ENCODE measurements around the gene ELOVL5. TPM values are rescaled to one million over a fixed set of nuclear protein-coding genes. Genes with fewer than 3 reads are reported as not detected.

ELOVL5 gene
- total RNA-seq, 1 experiment from 2014 or later: 82.7 TPM

DNA sequence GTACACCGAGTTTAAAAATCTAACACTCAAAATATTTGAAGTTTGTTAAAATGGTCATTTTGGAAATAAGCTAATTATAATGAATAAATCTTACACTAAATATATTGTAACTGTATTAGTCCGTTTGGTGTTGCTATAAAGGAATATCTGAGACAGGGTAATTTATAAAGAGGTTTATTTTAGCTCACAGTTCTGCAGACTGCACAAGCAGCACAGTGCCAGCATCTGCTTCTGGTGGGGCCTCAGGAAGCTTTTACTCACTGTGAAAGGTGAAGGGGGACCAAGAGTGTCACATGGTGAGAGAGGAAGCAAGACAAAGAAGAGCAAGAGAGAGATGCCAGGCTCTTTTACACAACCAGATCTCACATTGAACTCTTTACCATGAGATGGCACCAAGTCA is 17.1 kb downstream of the ELOVL5 start:
- Histone ChIP-seq H3K36me3 (ENCODE audit: insufficient read depth, low read length) (0 out of 2 replicates have a peak, but pooled peaks cover 11% of the 10 kb centered on the region), H3K9ac (ENCODE audit: low read length) (no peak overlapping the region), H4K20me1 (ENCODE audit: insufficient read depth, low read depth, low read length) (peaks cover 26% of the 10 kb centered on the region; the same call in 1 of the 2 replicates), H3K79me2 (ENCODE audit: low read length) (peaks cover 92% of the 10 kb centered on the region), H3K27me3 (ENCODE audit: low read length) (no peaks in the 10 kb centered on the region), H3K9me3 (ENCODE audit: low read length) (no peaks in the 10 kb centered on the region), H2AFZ (ENCODE audit: low read length) (no peak overlapping the region), H3K4me2 (ENCODE audit: low read depth, low read length, poor library complexity, severe bottlenecking) (no peak overlapping the region), H3K9me2 (replicated peaks; ENCODE audit: insufficient read depth, low read length) (no peaks in the 10 kb centered on the region), H3K4me1 (ENCODE audit: low read length) (peaks cover 41% of the 10 kb centered on the region), H3K4me3 (ENCODE audit: low read length) (no peak overlapping the region), H3K27ac (ENCODE audit: low read length) (no peak overlapping the region)
- no peak for DNase-seq

DNA sequence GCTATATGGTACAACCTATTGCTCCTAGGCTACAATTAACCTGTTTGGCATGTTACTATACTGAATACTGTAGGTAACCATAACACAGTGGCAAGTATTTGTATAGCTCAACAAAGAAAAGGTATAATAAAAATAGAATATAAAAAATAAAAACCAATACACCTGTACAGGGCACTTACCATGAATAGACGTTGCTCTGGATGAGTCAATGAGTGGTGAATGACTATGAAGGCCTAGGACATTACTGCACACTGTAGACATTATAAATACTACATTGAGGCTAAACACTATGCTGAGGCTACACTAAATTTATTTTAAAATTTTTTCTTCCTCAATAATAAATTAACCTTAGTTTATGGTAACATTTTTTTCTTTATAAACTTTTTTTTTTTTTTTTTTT is 18.6 kb downstream of the ELOVL5 start:
- no peak for DNase-seq
- H2AFZ ChIP-seq (ENCODE audit: low read length): no peak overlapping the region
- no peaks in the 10 kb centered on the region for H3K9me3 ChIP-seq (ENCODE audit: low read length)
- H3K27ac ChIP-seq (ENCODE audit: low read length): no peak overlapping the region
- H3K79me2 ChIP-seq (ENCODE audit: low read length): peaks cover 92% of the 10 kb centered on the region
- no peak overlapping the region for H3K4me3 ChIP-seq (ENCODE audit: low read length)
- H3K27me3 ChIP-seq (ENCODE audit: low read length): no peaks in the 10 kb centered on the region
- H3K4me1 ChIP-seq (ENCODE audit: low read length): peaks cover 26% of the 10 kb centered on the region
- H3K4me2 ChIP-seq (ENCODE audit: low read depth, low read length, poor library complexity, severe bottlenecking): no peak overlapping the region
- H3K9me2 ChIP-seq (replicated peaks; ENCODE audit: insufficient read depth, low read length): no peaks in the 10 kb centered on the region
- H3K9ac ChIP-seq (ENCODE audit: low read length): no peak overlapping the region
- H3K36me3 ChIP-seq (ENCODE audit: insufficient read depth, low read length): 0 out of 2 replicates have a peak, but pooled peaks cover 11% of the 10 kb centered on the region
- peaks cover 23% of the 10 kb centered on the region; the same call in 1 of the 2 replicates for H4K20me1 ChIP-seq (ENCODE audit: insufficient read depth, low read depth, low read length)

DNA sequence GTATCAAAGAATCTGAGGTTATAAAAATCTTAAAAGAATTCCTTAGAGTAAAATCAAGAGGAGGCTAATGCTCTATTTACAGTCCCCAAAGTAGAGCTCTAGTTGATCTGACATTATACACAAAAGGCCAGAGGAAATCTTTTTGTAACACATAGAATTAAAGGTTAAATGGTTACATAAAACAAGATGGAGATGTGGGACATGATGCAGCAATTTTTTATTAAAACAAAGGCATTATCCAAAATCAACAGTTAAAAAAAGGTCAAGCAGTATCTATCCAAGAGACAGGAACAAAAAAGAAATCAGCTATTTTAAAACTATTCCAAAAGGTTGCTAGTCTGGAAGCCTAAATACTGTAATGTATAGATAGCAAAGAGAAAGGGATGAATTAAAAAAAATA is 20.4 kb downstream of the ELOVL5 start:
- H3K4me2 ChIP-seq (ENCODE audit: low read depth, low read length, poor library complexity, severe bottlenecking): peak overlapping the region; percentile 34

DNA sequence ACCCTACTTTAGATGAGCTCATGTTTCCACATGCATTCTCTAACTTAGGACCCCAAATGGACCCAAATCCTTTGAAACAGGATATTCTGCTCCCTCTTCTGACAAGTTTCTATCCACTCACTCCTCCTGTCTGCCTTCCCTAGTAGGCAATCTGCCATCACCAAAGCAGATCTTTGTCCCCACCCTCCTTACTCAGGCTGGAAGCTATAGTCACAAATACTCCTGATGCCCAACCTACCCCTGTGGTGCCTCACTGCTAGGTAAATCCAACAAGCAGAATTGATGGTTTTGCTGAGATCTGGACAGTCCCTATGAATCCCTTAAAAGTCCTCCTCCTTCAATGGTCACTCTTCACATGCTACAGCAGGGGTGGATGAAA is 21.7 kb downstream of the ELOVL5 start:
- no peak overlapping the region for H3K9ac ChIP-seq (ENCODE audit: low read length)
- H3K9me2 ChIP-seq (replicated peaks; ENCODE audit: insufficient read depth, low read length): no peaks in the 10 kb centered on the region
- peak overlapping the region; percentile 12; the same call in 1 of the 2 replicates for H3K27ac ChIP-seq (ENCODE audit: low read length)
- peaks cover 21% of the 10 kb centered on the region for H3K4me1 ChIP-seq (ENCODE audit: low read length)
- H3K27me3 ChIP-seq (ENCODE audit: low read length): no peaks in the 10 kb centered on the region
- peaks cover 33% of the 10 kb centered on the region; the same call in 1 of the 2 replicates for H4K20me1 ChIP-seq (ENCODE audit: insufficient read depth, low read depth, low read length)
- peaks cover 90% of the 10 kb centered on the region for H3K79me2 ChIP-seq (ENCODE audit: low read length)
- H3K36me3 ChIP-seq (ENCODE audit: insufficient read depth, low read length): 0 out of 2 replicates have a peak, but pooled peaks cover 4% of the 10 kb centered on the region
- H3K9me3 ChIP-seq (ENCODE audit: low read length): no peaks in the 10 kb centered on the region
- no peak overlapping the region for H2AFZ ChIP-seq (ENCODE audit: low read length)
- no peak overlapping the region for H3K4me3 ChIP-seq (ENCODE audit: low read length)
- DNase-seq: no peak
- H3K4me2 ChIP-seq (ENCODE audit: low read depth, low read length, poor library complexity, severe bottlenecking): peak overlapping the region; percentile 34

More for the DNA sequence above, 20.4 kb downstream of the ELOVL5 start:
- 0 out of 2 replicates have a peak, but pooled peaks cover 11% of the 10 kb centered on the region for H3K36me3 ChIP-seq (ENCODE audit: insufficient read depth, low read length)
- no peak overlapping the region for H3K27ac ChIP-seq (ENCODE audit: low read length)
- no peaks in the 10 kb centered on the region for H3K9me3 ChIP-seq (ENCODE audit: low read length)
- peaks cover 24% of the 10 kb centered on the region; the same call in 1 of the 2 replicates for H4K20me1 ChIP-seq (ENCODE audit: insufficient read depth, low read depth, low read length)
- H3K9ac ChIP-seq (ENCODE audit: low read length): no peak overlapping the region
- no peak overlapping the region for H2AFZ ChIP-seq (ENCODE audit: low read length)
- no peaks in the 10 kb centered on the region for H3K9me2 ChIP-seq (replicated peaks; ENCODE audit: insufficient read depth, low read length)
- H3K4me1 ChIP-seq (ENCODE audit: low read length): peaks cover 21% of the 10 kb centered on the region
- peaks cover 90% of the 10 kb centered on the region for H3K79me2 ChIP-seq (ENCODE audit: low read length)
- H3K4me3 ChIP-seq (ENCODE audit: low read length): no peak overlapping the region
- no peak for DNase-seq
- no peaks in the 10 kb centered on the region for H3K27me3 ChIP-seq (ENCODE audit: low read length)

DNA sequence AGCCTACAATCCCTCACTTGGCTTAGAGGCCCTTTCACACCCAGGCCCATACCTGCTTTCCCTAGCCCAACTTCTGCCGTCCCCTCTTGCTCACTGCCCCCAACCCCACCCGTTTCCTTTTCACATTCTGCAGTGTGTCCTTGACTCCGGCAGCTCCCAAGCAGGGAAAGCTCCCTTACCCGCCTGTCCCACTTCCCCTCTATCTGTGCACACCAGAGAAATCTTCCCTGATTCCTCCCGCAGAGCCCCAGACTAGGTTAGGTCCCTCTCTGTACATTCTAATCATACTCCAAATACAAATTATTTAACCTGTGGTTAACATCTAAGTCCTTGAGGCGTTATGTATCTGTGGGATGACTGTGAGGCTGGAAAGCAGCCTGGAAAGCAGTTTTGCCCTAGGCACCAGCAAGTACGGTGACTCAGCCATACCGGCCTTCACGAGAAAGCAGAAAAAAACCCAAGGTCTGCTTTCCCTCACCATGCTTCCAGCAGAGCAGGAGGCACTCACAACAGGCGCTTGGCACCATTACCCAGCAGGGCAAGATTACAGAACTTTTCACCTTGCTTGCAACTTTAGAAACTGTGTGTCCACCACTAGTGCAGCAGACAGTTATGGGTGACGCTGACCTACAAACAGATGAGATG is 22.3 kb downstream of the ELOVL5 start:
- Histone ChIP-seq H4K20me1 (ENCODE audit: insufficient read depth, low read depth, low read length) (peaks cover 33% of the 10 kb centered on the region; the same call in 1 of the 2 replicates), H3K9me2 (replicated peaks; ENCODE audit: insufficient read depth, low read length) (no peaks in the 10 kb centered on the region), H3K4me1 (ENCODE audit: low read length) (peaks cover 21% of the 10 kb centered on the region), H3K9me3 (ENCODE audit: low read length) (no peaks in the 10 kb centered on the region), H2AFZ (ENCODE audit: low read length) (no peak overlapping the region), H3K27ac (ENCODE audit: low read length) (no peak overlapping the region), H3K79me2 (ENCODE audit: low read length) (peaks cover 90% of the 10 kb centered on the region), H3K27me3 (ENCODE audit: low read length) (no peaks in the 10 kb centered on the region), H3K9ac (ENCODE audit: low read length) (no peak overlapping the region), H3K36me3 (ENCODE audit: insufficient read depth, low read length) (no peaks in the 10 kb centered on the region), H3K4me2 (ENCODE audit: low read depth, low read length, poor library complexity, severe bottlenecking) (no peak overlapping the region), H3K4me3 (ENCODE audit: low read length) (no peak overlapping the region)
- DNase-seq: no peak

DNA sequence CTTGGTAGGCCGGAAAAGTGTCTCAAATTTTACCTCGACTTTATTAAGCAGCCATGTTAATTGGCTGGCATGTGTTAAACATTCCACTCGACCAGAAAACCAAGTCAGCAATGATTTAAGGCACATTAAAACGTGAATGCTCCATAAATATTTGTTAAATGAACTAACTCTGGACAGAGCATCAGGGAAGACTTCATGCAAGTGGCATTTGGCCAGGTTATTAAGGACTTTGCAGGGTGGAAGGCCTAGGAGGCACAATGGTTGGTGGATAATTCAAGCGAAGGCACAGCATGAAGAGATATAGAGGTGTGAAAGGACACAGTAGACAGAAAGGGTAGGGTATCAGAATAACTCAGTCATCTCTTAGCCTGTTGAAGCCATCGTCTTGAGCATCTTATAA is 23.0 kb downstream of the ELOVL5 start:
- peaks cover 33% of the 10 kb centered on the region; the same call in 1 of the 2 replicates for H4K20me1 ChIP-seq (ENCODE audit: insufficient read depth, low read depth, low read length)
- no peaks in the 10 kb centered on the region for H3K36me3 ChIP-seq (ENCODE audit: insufficient read depth, low read length)
- H2AFZ ChIP-seq (ENCODE audit: low read length): no peak overlapping the region
- no peak overlapping the region for H3K27ac ChIP-seq (ENCODE audit: low read length)
- H3K9ac ChIP-seq (ENCODE audit: low read length): no peak overlapping the region
- peaks cover 21% of the 10 kb centered on the region for H3K4me1 ChIP-seq (ENCODE audit: low read length)
- H3K79me2 ChIP-seq (ENCODE audit: low read length): peaks cover 90% of the 10 kb centered on the region
- no peak overlapping the region for H3K4me2 ChIP-seq (ENCODE audit: low read depth, low read length, poor library complexity, severe bottlenecking)
- H3K9me3 ChIP-seq (ENCODE audit: low read length): no peaks in the 10 kb centered on the region
- no peak for DNase-seq
- H3K27me3 ChIP-seq (ENCODE audit: low read length): no peaks in the 10 kb centered on the region
- H3K9me2 ChIP-seq (replicated peaks; ENCODE audit: insufficient read depth, low read length): no peaks in the 10 kb centered on the region
- H3K4me3 ChIP-seq (ENCODE audit: low read length): no peak overlapping the region

DNA sequence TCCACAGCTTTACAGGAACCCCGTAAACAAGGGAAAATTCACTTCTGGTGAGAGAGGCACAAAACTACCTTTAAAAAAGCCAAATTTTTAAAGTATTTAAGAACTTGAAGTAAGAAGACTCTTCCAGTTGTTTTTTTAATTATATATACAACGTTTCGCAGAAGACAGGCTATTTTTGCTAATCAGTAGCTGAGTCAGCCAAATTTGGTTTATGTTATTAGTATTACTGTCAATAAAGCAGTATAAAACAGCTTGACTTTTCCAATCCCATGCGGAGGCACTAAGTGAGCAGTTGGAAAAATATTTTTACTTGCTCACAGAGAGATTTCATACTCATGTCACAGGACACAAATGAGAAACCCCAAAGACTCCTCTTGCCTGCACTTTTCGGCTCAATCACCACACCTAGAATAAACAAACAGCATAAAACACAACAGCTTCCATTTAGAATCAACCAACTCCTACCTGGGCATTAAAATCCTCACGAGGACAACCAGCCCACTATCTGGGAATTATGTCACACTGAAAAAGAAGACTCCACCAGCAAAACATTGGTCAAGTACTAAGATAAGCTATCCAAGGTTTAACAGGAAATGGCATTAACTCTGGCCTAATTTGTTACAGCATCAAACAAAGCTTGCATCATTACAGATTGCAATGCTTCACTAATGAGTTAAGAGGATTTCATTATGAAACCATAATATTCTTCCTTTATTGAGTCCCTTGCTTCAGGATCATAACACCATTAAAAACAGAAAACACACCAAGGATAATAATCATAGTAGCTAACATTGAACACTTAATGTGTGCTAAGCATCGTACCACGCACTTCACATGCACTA is 26.3 kb downstream of the ELOVL5 start:
- peaks cover 87% of the 10 kb centered on the region for H3K79me2 ChIP-seq (ENCODE audit: low read length)
- H3K36me3 ChIP-seq (ENCODE audit: insufficient read depth, low read length): no peaks in the 10 kb centered on the region
- H4K20me1 ChIP-seq (ENCODE audit: insufficient read depth, low read depth, low read length): peaks cover 36% of the 10 kb centered on the region
- no peak overlapping the region for H2AFZ ChIP-seq (ENCODE audit: low read length)
- no peaks in the 10 kb centered on the region for H3K9me3 ChIP-seq (ENCODE audit: low read length)
- no peak for DNase-seq
- H3K4me3 ChIP-seq (ENCODE audit: low read length): no peak overlapping the region
- no peak overlapping the region for H3K27ac ChIP-seq (ENCODE audit: low read length)
- H3K9ac ChIP-seq (ENCODE audit: low read length): no peak overlapping the region
- peaks cover 6% of the 10 kb centered on the region for H3K4me1 ChIP-seq (ENCODE audit: low read length)
- H3K27me3 ChIP-seq (ENCODE audit: low read length): no peaks in the 10 kb centered on the region
- H3K4me2 ChIP-seq (ENCODE audit: low read depth, low read length, poor library complexity, severe bottlenecking): no peak overlapping the region
- no peaks in the 10 kb centered on the region for H3K9me2 ChIP-seq (replicated peaks; ENCODE audit: insufficient read depth, low read length)

DNA sequence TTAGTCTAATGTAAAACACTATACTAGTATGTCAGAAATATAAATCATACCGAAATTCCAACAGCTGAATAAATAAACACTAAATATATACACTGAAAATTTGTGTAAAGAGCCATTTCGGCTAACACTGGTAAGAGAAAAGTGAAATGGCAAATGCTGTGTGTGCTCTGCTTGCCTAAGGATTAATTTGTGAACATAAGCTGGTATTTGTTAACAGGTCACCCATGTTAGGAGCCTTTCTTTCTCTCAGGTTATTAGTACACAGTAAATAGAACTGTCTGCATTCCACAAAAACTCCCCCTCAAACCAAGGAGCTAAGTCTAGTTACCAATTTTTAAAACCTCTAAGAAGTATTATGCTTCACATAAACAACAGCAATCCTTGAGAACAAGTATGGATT is 27.0 kb downstream of the ELOVL5 start:
- no peaks in the 10 kb centered on the region for H3K9me2 ChIP-seq (replicated peaks; ENCODE audit: insufficient read depth, low read length)
- no peaks in the 10 kb centered on the region for H3K4me1 ChIP-seq (ENCODE audit: low read length)
- DNase-seq: no peak
- peaks cover 87% of the 10 kb centered on the region for H3K79me2 ChIP-seq (ENCODE audit: low read length)
- no peaks in the 10 kb centered on the region for H3K27me3 ChIP-seq (ENCODE audit: low read length)
- no peak overlapping the region for H3K4me3 ChIP-seq (ENCODE audit: low read length)
- no peak overlapping the region for H2AFZ ChIP-seq (ENCODE audit: low read length)
- peaks cover 37% of the 10 kb centered on the region for H4K20me1 ChIP-seq (ENCODE audit: insufficient read depth, low read depth, low read length)
- no peaks in the 10 kb centered on the region for H3K9me3 ChIP-seq (ENCODE audit: low read length)
- no peak overlapping the region for H3K4me2 ChIP-seq (ENCODE audit: low read depth, low read length, poor library complexity, severe bottlenecking)
- no peak overlapping the region for H3K27ac ChIP-seq (ENCODE audit: low read length)
- H3K36me3 ChIP-seq (ENCODE audit: insufficient read depth, low read length): no peaks in the 10 kb centered on the region
- no peak overlapping the region for H3K9ac ChIP-seq (ENCODE audit: low read length)
